ENCODE measurements around the gene PLEK. TPM values are rescaled to one million over a fixed set of nuclear protein-coding genes. Genes with fewer than 3 reads are reported as not detected.
A peak's percentile ranks its signal among the peaks of the same experiment; 100 is the strongest.

Gene PLEK
- total RNA-seq, 1 donor from 2014 or later: not detected

- H3K27ac Mint-ChIP-seq: no peak overlapping the region
- H3K4me3 Mint-ChIP-seq: no peak overlapping the region
- peaks cover 7% of the 10 kb centered on the region for H3K9me3 Mint-ChIP-seq
- no peaks in the 10 kb centered on the region for H3K27me3 Mint-ChIP-seq (ENCODE audit: low read depth)
- DNase-seq (ENCODE audit: low spot score in 2 of 2, unreplicated experiment in 2 of 2): no peak
- H3K36me3 Mint-ChIP-seq: no peaks in the 10 kb centered on the region
- H3K4me1 Mint-ChIP-seq: no peaks in the 10 kb centered on the region
- no peak for TF ChIP-seq CTCF (IDR thresholded peaks at IDR 0.05; ENCODE audit: unreplicated experiment)
Observed at GRCh38 chr2:68357605-68358337, 7.3 kb upstream of the PLEK start.

GRCh38 chr2:68359889-68360288 lies 5.2 kb upstream of the PLEK start:
- Mint-ChIP-seq H3K27ac (no peak overlapping the region), H3K9me3 (peaks cover 7% of the 10 kb centered on the region), H3K27me3 (ENCODE audit: low read depth) (no peaks in the 10 kb centered on the region), H3K4me3 (no peak overlapping the region), H3K36me3 (no peaks in the 10 kb centered on the region), H3K4me1 (no peaks in the 10 kb centered on the region)
- TF ChIP-seq CTCF (IDR thresholded peaks at IDR 0.05; ENCODE audit: unreplicated experiment): peak; percentile 42
- DNase-seq (ENCODE audit: low spot score in 2 of 2, unreplicated experiment in 2 of 2): no peak

GRCh38 chr2:68362069-68362468 lies 3.0 kb upstream of the PLEK start:
- no peak overlapping the region for H3K27ac Mint-ChIP-seq
- H3K27me3 Mint-ChIP-seq (ENCODE audit: low read depth): no peaks in the 10 kb centered on the region
- H3K9me3 Mint-ChIP-seq: peaks cover 7% of the 10 kb centered on the region
- H3K4me1 Mint-ChIP-seq: no peaks in the 10 kb centered on the region
- peak; percentile 55 for TF ChIP-seq CTCF (IDR thresholded peaks at IDR 0.05; ENCODE audit: unreplicated experiment)
- H3K36me3 Mint-ChIP-seq: no peaks in the 10 kb centered on the region
- DNase-seq (ENCODE audit: low spot score in 2 of 2, unreplicated experiment in 2 of 2): no peak
- no peak overlapping the region for H3K4me3 Mint-ChIP-seq

GRCh38 chr2:68362749-68363148 lies 2.3 kb upstream of the PLEK start:
- no peak for DNase-seq (ENCODE audit: low spot score in 2 of 2, unreplicated experiment in 2 of 2)
- TF ChIP-seq CTCF (IDR thresholded peaks at IDR 0.05; ENCODE audit: unreplicated experiment): no peak
- H3K36me3 Mint-ChIP-seq: no peaks in the 10 kb centered on the region
- H3K27me3 Mint-ChIP-seq (ENCODE audit: low read depth): no peaks in the 10 kb centered on the region
- H3K27ac Mint-ChIP-seq: no peak overlapping the region
- H3K4me1 Mint-ChIP-seq: no peaks in the 10 kb centered on the region
- H3K9me3 Mint-ChIP-seq: peaks cover 7% of the 10 kb centered on the region
- no peak overlapping the region for H3K4me3 Mint-ChIP-seq

- no peak for DNase-seq (ENCODE audit: low spot score in 2 of 2, unreplicated experiment in 2 of 2)
- H3K27ac Mint-ChIP-seq: no peak overlapping the region
- no peaks in the 10 kb centered on the region for H3K27me3 Mint-ChIP-seq (ENCODE audit: low read depth)
- H3K36me3 Mint-ChIP-seq: no peaks in the 10 kb centered on the region
- TF ChIP-seq CTCF (IDR thresholded peaks at IDR 0.05; ENCODE audit: unreplicated experiment): no peak
- H3K4me3 Mint-ChIP-seq: no peak overlapping the region
- H3K4me1 Mint-ChIP-seq: peaks cover 5% of the 10 kb centered on the region
- peaks cover 7% of the 10 kb centered on the region for H3K9me3 Mint-ChIP-seq
Observed at GRCh38 chr2:68363721-68364120, 1.4 kb upstream of the PLEK start.
